Ovary (tissue), 3 donors: ENCODE data around the gene TP53INP2.

Experiments
- EP300 ChIP-seq: sonication (generic); formaldehyde crosslinking; IDR thresholded peaks from one replicate; pipeline ENCODE4 v1.6.1; 2017; ENCODE audit warnings: antibody characterized with exemption
- POLR2A ChIP-seq: fragments of 450-650 bp; IDR thresholded peaks from one replicate; pipeline ENCODE4 v1.6.1; 2017; ENCODE audit warnings: antibody characterized with exemption, mild to moderate bottlenecking, moderate library complexity
- TF ChIP-seq, protein P1 (sequence below), 3 donors: fragments of 450-650 bp in 2 of 3; fragments of 200-600 bp in 1 of 3; IDR thresholded peaks; one replicate each; pipeline versions ENCODE4 v1.5.1 to v1.8.0; 2016 to 2022; ENCODE audit warnings: antibody characterized with exemption in 3 of 3, mild to moderate bottlenecking in 1 of 3
- donor health status: DM: no; HTN: no; CAD: no.

DNA sequence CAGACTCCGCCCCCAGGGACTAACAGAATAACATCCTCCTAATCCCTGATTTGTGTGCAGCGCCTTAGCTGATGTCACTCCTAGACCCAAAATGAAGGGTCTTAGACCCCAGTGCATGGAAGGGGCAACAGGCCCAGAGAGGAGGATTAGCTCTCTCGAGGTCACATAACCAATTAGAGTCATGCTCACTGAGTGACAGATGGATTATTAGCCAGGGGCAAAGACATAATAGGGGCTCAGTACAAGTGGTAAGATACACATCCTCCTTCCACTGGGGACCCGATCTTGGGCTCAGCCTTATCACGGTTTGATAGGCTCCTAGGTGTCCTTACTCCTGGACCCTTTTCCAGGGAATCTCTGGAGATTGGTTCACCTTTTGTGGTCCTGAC lies 858 bp downstream of the TP53INP2 start:
- TF ChIP-seq POLR2A = no peak
- TF ChIP-seq, protein P1, sequence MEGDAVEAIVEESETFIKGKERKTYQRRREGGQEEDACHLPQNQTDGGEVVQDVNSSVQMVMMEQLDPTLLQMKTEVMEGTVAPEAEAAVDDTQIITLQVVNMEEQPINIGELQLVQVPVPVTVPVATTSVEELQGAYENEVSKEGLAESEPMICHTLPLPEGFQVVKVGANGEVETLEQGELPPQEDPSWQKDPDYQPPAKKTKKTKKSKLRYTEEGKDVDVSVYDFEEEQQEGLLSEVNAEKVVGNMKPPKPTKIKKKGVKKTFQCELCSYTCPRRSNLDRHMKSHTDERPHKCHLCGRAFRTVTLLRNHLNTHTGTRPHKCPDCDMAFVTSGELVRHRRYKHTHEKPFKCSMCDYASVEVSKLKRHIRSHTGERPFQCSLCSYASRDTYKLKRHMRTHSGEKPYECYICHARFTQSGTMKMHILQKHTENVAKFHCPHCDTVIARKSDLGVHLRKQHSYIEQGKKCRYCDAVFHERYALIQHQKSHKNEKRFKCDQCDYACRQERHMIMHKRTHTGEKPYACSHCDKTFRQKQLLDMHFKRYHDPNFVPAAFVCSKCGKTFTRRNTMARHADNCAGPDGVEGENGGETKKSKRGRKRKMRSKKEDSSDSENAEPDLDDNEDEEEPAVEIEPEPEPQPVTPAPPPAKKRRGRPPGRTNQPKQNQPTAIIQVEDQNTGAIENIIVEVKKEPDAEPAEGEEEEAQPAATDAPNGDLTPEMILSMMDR (IDR thresholded peaks at IDR 0.05) = no peak
- no peak for TF ChIP-seq EP300
